Chondrocyte (in vitro differentiated cells): Measurements from ENCODE around the gene UVSSA. TPM values are rescaled to one million over a fixed set of nuclear protein-coding genes. Genes with fewer than 3 reads are reported as not detected.

Experiments
- DNase-seq: peaks from one replicate; pipeline ENCODE4 v3.0.0; 2021; ENCODE audit warnings: mixed read lengths, low spot score
- H3K27ac Mint-ChIP-seq: one replicate; pipeline ENCODE4 v1.8.0; 2021; ENCODE audit warnings: mild to moderate bottlenecking, moderate library complexity, mixed read lengths; ENCODE audit not compliant: unreplicated experiment
- H3K27me3 Mint-ChIP-seq: 2 replicates; pipeline ENCODE4 v1.8.0; 2021; ENCODE audit warnings: low read depth, mixed read lengths
- H3K36me3 Mint-ChIP-seq: 2 replicates; pipeline ENCODE4 v1.8.0; 2021; ENCODE audit warnings: low read depth, mixed read lengths
- H3K4me1 Mint-ChIP-seq: 2 replicates; pipeline ENCODE4 v1.8.0; 2021; ENCODE audit warnings: low read depth, mild to moderate bottlenecking, mixed read lengths
- H3K4me3 Mint-ChIP-seq: one replicate; pipeline ENCODE4 v1.8.0; 2021; ENCODE audit warnings: mild to moderate bottlenecking, moderate library complexity, mixed read lengths; ENCODE audit not compliant: unreplicated experiment
- H3K9me3 Mint-ChIP-seq: 2 replicates; pipeline ENCODE4 v1.8.0; 2021; ENCODE audit warnings: low read depth, mixed read lengths
- total RNA-seq: library from RNA; stranded (reverse); gene quantifications from 3 replicates; pipeline ENCODE4 v1.2.1, GENCODE V29; 2021
- TF ChIP-seq, protein P1 (sequence below): fragments of 200-600 bp; sonication (generic); IDR thresholded peaks from 2 replicates; pipeline ENCODE4 v1.5.0; 2021; ENCODE audit warnings: antibody characterized with exemption, mild to moderate bottlenecking, moderate library complexity

UVSSA gene
- total RNA-seq, 1 donor from 2014 or later: 20.9 TPM

DNA sequence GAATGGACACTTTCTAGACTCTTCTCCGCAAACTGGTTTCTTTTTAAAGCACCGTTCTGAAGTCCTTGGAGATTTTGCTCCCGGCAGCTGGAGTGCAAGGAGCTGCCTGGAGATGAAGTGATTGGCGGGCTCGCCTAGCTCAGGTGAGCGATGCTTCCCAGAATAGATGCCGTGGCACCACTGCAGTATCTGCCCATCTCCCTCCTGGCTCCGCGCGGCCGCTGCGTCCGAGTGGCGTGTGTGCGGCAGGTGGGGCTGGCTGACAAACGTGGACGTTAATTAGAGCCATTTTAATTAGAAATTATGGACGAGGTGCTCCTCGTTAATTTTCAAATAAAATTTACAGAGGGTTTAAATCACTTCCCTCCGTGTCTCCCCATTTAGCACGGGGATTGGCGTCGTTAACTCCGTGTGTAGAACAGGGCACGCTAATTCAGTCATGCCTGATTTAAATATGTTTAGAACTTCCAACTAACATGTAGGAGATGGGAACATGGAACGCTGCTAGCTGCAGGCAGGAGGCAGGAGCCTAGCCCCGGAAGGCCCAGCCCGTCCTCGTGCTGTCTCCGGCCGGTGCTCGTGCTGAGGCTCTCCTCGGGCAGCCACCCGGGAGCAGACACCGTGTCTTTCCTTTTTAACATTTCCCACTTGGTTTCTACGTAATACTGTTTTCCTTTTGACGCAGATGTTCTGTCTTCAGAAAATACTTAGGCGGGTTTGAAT, 11.6 kb downstream of the UVSSA start:
- DNase-seq: no peak
- Mint-ChIP-seq H3K4me3 (no peak overlapping the region), H3K27ac (no peak overlapping the region), H3K27me3 (no peaks in the 10 kb centered on the region), H3K9me3 (no peaks in the 10 kb centered on the region), H3K4me1 (no peaks in the 10 kb centered on the region), H3K36me3 (peaks cover 7% of the 10 kb centered on the region)
- TF ChIP-seq, protein P1, sequence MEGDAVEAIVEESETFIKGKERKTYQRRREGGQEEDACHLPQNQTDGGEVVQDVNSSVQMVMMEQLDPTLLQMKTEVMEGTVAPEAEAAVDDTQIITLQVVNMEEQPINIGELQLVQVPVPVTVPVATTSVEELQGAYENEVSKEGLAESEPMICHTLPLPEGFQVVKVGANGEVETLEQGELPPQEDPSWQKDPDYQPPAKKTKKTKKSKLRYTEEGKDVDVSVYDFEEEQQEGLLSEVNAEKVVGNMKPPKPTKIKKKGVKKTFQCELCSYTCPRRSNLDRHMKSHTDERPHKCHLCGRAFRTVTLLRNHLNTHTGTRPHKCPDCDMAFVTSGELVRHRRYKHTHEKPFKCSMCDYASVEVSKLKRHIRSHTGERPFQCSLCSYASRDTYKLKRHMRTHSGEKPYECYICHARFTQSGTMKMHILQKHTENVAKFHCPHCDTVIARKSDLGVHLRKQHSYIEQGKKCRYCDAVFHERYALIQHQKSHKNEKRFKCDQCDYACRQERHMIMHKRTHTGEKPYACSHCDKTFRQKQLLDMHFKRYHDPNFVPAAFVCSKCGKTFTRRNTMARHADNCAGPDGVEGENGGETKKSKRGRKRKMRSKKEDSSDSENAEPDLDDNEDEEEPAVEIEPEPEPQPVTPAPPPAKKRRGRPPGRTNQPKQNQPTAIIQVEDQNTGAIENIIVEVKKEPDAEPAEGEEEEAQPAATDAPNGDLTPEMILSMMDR: no peak

DNA sequence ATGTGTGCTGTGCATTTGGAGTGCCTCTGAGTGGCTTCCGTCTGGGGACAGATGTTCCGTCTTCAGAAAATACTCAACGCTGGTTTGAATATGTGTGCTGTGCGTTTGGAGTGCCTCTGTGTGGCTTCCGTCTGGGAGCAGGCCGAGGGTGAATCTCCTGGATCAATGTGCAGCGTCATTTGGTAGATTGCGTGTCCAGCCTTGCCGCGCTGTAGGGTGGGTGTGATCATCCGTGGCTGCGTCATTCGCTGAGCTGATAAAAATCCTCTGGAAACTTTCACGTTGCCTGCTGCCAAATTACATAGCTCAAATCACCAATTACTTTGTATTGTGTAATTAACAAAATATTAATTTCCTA, 12.1 kb downstream of the UVSSA start:
- Mint-ChIP-seq H3K36me3 (peaks cover 7% of the 10 kb centered on the region), H3K27ac (no peak overlapping the region), H3K27me3 (no peaks in the 10 kb centered on the region), H3K4me1 (no peaks in the 10 kb centered on the region), H3K9me3 (no peaks in the 10 kb centered on the region), H3K4me3 (no peak overlapping the region)
- DNase-seq: no peak
- TF ChIP-seq, protein P1: no peak

DNA sequence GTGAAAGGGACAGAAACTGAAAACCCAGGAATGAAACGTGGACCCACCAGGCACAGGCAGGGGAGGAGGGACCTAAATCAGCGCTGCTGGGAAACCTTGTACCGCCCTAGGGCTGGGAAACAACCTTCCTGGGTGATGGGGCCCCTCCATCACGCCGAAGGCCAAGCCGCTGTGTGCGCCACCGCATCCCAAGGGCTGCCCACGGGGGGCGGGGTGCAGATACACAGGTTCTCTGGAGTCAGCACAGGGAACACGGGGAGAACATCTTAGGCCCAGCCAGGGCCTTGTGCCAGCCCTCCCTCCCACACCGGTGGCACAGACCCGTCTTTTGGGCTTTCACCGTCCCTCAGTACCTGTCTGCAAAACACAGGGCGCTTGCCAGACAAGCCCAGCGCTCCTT, 13.0 kb downstream of the UVSSA start:
- H3K9me3 Mint-ChIP-seq: no peaks in the 10 kb centered on the region
- DNase-seq: no peak
- no peak overlapping the region for H3K27ac Mint-ChIP-seq
- no peaks in the 10 kb centered on the region for H3K4me1 Mint-ChIP-seq
- TF ChIP-seq, protein P1: no peak
- peaks cover 7% of the 10 kb centered on the region for H3K36me3 Mint-ChIP-seq
- H3K27me3 Mint-ChIP-seq: no peaks in the 10 kb centered on the region
- no peak overlapping the region for H3K4me3 Mint-ChIP-seq

DNA sequence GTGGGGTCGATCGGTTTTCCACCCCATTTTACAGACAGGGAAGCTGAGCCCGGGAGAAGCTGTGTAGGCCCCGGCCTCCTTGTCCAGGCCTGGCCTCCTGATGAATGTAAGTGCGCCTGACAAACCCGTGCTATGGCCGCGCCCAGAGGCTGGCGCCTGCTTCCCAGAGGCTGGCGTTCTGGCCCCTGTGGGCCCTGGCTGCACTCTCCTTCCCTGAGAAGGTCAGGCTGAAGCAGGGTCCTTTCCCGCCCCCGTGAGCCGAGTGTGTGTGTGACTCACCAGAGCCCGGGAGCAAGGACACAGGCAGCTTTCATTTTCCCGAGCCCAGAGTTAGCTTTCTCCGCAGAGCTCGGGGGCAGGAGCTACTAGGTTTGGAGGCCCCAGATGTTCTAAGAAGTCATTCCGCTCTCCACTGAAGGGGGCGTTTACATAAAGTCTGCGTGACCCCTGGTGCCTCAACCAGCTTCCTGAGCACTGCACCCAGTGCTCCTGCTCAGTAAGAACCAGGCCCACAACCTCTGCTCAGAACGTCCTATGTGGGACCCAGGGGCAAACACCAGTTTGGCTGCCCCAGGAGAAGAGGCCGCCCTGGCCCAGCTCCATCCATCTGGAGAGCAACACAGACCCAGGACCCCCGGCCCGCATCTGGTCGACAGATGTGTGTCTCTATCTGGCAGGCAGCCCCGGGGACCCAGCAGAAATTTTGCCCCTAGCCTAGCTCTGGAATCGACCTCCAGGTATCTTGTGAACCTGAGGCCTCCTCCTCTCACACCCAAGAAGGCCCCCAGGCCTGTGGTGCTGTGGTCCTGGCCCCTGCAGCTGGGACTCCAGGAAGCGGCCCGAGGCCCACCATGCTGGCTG, 13.6 kb downstream of the UVSSA start:
- Mint-ChIP-seq H3K9me3 (no peaks in the 10 kb centered on the region), H3K27ac (no peak overlapping the region)
- TF ChIP-seq, protein P1: no peak

DNA sequence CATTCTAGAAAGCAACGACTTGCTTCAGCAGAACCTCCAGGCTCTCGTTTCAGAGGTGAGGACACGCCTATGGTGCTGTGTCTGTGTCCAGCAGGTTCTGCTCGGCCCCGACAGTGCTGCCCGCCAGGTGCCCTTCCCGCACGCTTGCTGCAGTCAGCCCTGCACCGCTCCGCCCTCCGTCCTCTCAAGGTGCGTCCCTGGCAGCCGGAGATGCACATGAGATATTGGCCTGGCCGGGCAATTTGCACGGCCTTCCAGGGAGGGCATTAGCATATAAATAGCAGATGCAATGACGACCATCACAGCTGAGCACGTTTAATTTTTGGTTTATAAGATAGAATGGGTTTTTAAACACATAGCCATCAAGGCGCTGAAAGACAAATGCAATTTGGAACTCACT, 14.4 kb downstream of the UVSSA start:
- Mint-ChIP-seq H3K9me3 (no peaks in the 10 kb centered on the region), H3K27ac (no peak overlapping the region), H3K4me3 (no peak overlapping the region), H3K4me1 (no peaks in the 10 kb centered on the region), H3K36me3 (peaks cover 6% of the 10 kb centered on the region), H3K27me3 (no peaks in the 10 kb centered on the region)
- DNase-seq: no peak
- TF ChIP-seq, protein P1: no peak

More for the DNA sequence above, 13.6 kb downstream of the UVSSA start:
- DNase-seq: no peak
- Mint-ChIP-seq H3K4me1 (no peaks in the 10 kb centered on the region), H3K27me3 (no peaks in the 10 kb centered on the region), H3K4me3 (no peak overlapping the region), H3K36me3 (peaks cover 7% of the 10 kb centered on the region)
